D721Med (cell line): ENCODE measurements around the gene ANKZF1.

Experiments used
- DNase-seq: peaks from one replicate; pipeline ENCODE4 v3.0.0; 2011; ENCODE audit warnings: low spot score; ENCODE audit not compliant: insufficient read length
- FAIRE-seq: peaks from 2 replicates; lab custom pipeline; 2011; peaks lifted over from hg19 to GRCh38; lab: Jason Lieb, UNC
- CTCF ChIP-seq: IDR thresholded peaks from 2 replicates; pipeline ENCODE4 v1.5.1; 2012; ENCODE audit warnings: mild to moderate bottlenecking, control low read depth; ENCODE audit not compliant: insufficient read depth; ENCODE audit errors: missing control alignments

Gene ANKZF1

GRCh38 chr2:219221957-219222518 lies 7.6 kb upstream of the ANKZF1 start:
- FAIRE-seq, result no peak
- TF ChIP-seq CTCF, result no peak
- no peak for DNase-seq

- no peak for DNase-seq
- no peak for FAIRE-seq
- TF ChIP-seq CTCF, result no peak
These were observed 5.6 kb upstream of the ANKZF1 start for GRCh38 chr2:219223831-219224610.

- DNase-seq (no peak), FAIRE-seq (no peak)
- no peak for TF ChIP-seq CTCF
These were observed 4.3 kb upstream of the ANKZF1 start for GRCh38 chr2:219225350-219225749.

- FAIRE-seq (no peak), DNase-seq (no peak)
- no peak for TF ChIP-seq CTCF
These were observed 1.3 kb upstream of the ANKZF1 start for GRCh38 chr2:219228041-219228910.

GRCh38 chr2:219228911-219229304 lies 698 bp upstream of the ANKZF1 start:
- TF ChIP-seq CTCF, result no peak
- no peak for FAIRE-seq
- DNase-seq, result no peak

- no peak for DNase-seq
- no peak for FAIRE-seq
- no peak for TF ChIP-seq CTCF
These were observed 494 bp downstream of the ANKZF1 start for GRCh38 chr2:219230059-219230540.

GRCh38 chr2:219234331-219234730 lies 4.7 kb downstream of the ANKZF1 start:
- TF ChIP-seq CTCF, result no peak
- DNase-seq (no peak), FAIRE-seq (no peak)
